Measurements from ENCODE around the gene CHURC1. TPM values are rescaled to one million over a fixed set of nuclear protein-coding genes. Genes with fewer than 3 reads are reported as not detected.

Gene CHURC1

Small RNA genes lying within 50 kb of the gene (small RNA-seq; reads per million reads assigned to genes)
- not detected for gene RPPH1-2P (ENCODE audit: insufficient read depth)
